Activated T-cell treated with anti-CD3 and anti-CD28 coated beads, Interleukin-2, amount 50 U/mL, for 72 hours (primary cell): ENCODE results near the gene IPO4. TPM values are rescaled to one million over a fixed set of nuclear protein-coding genes. Genes with fewer than 3 reads are reported as not detected.

ENCODE experiments used
- ATAC-seq, 2 donors: fragments of 150-1000 bp; cut with Tn5 transposase; replicated peaks in 1 of 2; 2 replicates each; pipeline ENCODE4 v1.10.0; 2021; ENCODE audit warnings: moderate library complexity in 2 of 2, mild to moderate bottlenecking in 1 of 2
- DNase-seq, 2 donors: peaks; one replicate each; pipeline ENCODE4 v3.0.0; 2021 to 2022; ENCODE audit warnings: mixed read lengths in 1 of 2
- H3K27ac Mint-ChIP-seq: one replicate; pipeline ENCODE4 v1.8.0; 2022; ENCODE audit warnings: mild to moderate bottlenecking, moderate library complexity, mixed read lengths
- H3K27me3 Mint-ChIP-seq: one replicate; pipeline ENCODE4 v1.8.0; 2022; ENCODE audit warnings: low read depth, mixed read lengths
- H3K36me3 Mint-ChIP-seq, 2 donors: one replicate each; pipeline ENCODE4 v1.8.0; 2022; ENCODE audit warnings: mixed read lengths in 2 of 2, mild to moderate bottlenecking in 1 of 2; ENCODE audit not compliant: insufficient read depth in 2 of 2
- H3K4me1 Mint-ChIP-seq: one replicate; pipeline ENCODE4 v1.8.0; 2022; ENCODE audit warnings: low read depth, mixed read lengths
- H3K4me3 Mint-ChIP-seq, 2 donors: one replicate each; pipeline ENCODE4 v1.8.0; 2022; ENCODE audit warnings: mild to moderate bottlenecking in 2 of 2, mixed read lengths in 2 of 2, moderate library complexity in 2 of 2
- H3K9me3 Mint-ChIP-seq, 2 donors: one replicate each; pipeline ENCODE4 v1.8.0; 2022; ENCODE audit warnings: mixed read lengths in 2 of 2
- total RNA-seq, 2 donors: library from RNA; stranded (reverse); gene quantifications; one replicate each; pipeline ENCODE4 v1.2.3, GENCODE V29; 2022

IPO4 gene
- total RNA-seq, 2 donors from 2014 or later = 30.9 to 38.0 TPM

DNA sequence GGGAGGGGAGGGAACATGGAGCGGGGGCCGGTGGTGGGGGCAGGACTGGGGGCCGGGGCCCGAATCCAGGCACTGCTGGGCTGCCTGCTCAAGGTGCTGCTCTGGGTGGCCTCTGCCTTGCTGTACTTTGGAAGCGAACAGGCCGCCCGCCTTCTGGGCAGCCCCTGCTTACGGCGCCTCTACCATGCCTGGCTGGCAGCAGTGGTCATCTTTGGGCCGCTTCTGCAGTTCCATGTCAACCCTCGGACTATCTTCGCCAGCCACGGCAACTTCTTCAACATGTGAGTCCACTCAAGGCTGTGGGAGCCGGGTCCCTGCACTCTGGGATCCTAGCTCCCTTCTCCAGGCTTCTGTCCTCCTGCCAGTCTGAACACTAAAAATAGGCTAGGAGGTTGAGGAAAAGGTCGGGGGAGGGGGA is 57.1 kb downstream of the IPO4 start:
- ATAC-seq (no peak), DNase-seq (no peak)
- H3K36me3 Mint-ChIP-seq = no peaks in the 10 kb centered on the region
- peaks cover 32% of the 10 kb centered on the region for H3K4me1 Mint-ChIP-seq
- H3K27me3 Mint-ChIP-seq = no peaks in the 10 kb centered on the region
- H3K9me3 Mint-ChIP-seq = no peaks in the 10 kb centered on the region
- H3K27ac Mint-ChIP-seq = no peak overlapping the region
- H3K4me3 Mint-ChIP-seq = peak overlapping the region in 1 of 2 donors; percentile 33

DNA sequence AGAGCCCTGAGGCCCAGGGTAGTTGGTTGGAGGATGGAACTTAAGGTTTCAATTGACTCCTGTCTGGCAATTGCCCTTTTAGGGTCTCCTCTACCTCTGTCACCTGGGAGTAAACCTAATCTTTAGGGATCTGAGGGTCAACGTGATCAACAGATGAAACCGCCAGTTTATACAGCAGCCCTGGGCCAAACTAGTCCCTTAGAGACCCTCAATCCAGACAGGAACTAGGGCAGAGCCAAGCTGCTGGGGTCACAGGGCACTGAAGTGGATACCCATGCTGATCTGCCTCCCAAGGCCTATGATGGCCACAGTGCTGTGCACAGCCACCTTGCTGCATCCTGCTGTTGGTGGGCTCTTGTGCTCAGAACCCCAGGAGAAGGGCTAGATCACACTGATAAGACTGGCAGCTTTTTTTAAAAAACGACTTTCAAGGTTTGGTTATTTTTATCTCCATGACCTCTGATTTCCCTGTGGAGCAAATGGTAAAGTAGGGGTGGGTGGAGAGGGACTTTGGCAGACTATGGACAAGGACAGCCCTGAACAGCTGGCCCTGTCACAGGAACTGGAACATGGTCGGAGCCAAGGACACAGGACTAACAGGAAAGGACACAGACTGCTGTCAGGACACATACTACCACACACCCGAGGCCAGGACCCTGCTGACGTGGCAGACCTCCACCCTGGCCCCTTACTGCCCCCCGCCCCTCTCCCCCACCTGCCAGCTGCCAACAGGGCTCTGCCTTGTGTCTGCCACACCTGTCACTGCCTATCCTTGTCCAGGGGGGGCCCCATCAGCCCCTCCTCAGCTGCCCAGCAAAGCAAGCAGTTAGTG is 57.7 kb downstream of the IPO4 start:
- no peaks in the 10 kb centered on the region for H3K27me3 Mint-ChIP-seq
- no peak overlapping the region for H3K27ac Mint-ChIP-seq
- ATAC-seq (no peak), DNase-seq (no peak)
- no peak overlapping the region for H3K4me3 Mint-ChIP-seq
- H3K4me1 Mint-ChIP-seq = peaks cover 32% of the 10 kb centered on the region
- no peaks in the 10 kb centered on the region for H3K36me3 Mint-ChIP-seq
- H3K9me3 Mint-ChIP-seq = no peaks in the 10 kb centered on the region

DNA sequence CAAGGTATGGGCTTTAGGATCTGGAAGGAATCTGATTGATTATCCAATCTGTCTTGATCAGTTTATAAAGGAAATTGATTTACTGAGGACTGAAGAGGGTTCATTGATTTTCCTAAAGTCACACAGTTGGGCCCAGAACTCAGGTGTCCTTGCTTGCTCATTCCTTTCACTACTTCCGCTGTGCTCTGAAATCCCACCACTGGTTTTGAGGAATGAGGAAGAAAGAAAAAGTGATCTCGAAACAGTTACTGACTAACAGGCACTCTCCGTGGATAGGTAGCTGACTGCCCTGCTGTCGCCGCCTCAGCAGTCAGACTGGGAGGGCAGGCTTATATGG is 58.3 kb downstream of the IPO4 start, which contains the start of gene FITM1:
Gene FITM1 (plus strand): TSS at position 280 of the 337 bp plus-strand sequence. CDS start 905 bp downstream, outside the sequence.
- ATAC-seq (no peak), DNase-seq (no peak)
- H3K36me3 Mint-ChIP-seq = no peaks in the 10 kb centered on the region
- peaks cover 29% of the 10 kb centered on the region for H3K4me1 Mint-ChIP-seq
- no peak within 1 kb of the TSS for H3K27ac Mint-ChIP-seq
- no peaks in the 10 kb centered on the region for H3K9me3 Mint-ChIP-seq
- H3K4me3 Mint-ChIP-seq = no peak within 1 kb of the TSS
- H3K27me3 Mint-ChIP-seq = no peaks in the 10 kb centered on the region

Other genes starting within 250 kb of the IPO4 start
- 10 to 100 TPM; 21.6 to 24.4 TPM for gene DHRS4, start 235.0 kb downstream of the IPO4 start, total RNA-seq
- 10 to 100 TPM; 24.7 to 27.2 TPM for gene DHRS4L2, start 199.9 kb downstream of the IPO4 start, total RNA-seq
- 1 to 10 TPM; 1.9 to 2.1 TPM for gene CARMIL3, start 136.8 kb downstream of the IPO4 start, total RNA-seq
- gene CPNE6, start 117.3 kb downstream of the IPO4 start, total RNA-seq = under 1 TPM; 0.12 to 0.14 TPM
- gene PCK2, start 94.5 kb downstream of the IPO4 start, total RNA-seq = 100 to 1,000 TPM; 161 to 180 TPM
- gene DCAF11, start 74.0 kb downstream of the IPO4 start, total RNA-seq = 100 to 1,000 TPM; 109 to 124 TPM
- gene NRL, start 73.9 kb downstream of the IPO4 start, total RNA-seq = 1 to 10 TPM; 5.2 TPM
- gene FITM1, start 58.2 kb downstream of the IPO4 start, total RNA-seq = 1 to 10 TPM in 1 of 2 donors, under 1 TPM in 1; 0.46 to 2.2 TPM
- gene PSME1, start 52.6 kb downstream of the IPO4 start, total RNA-seq = 100 to 1,000 TPM; 342 to 378 TPM
- 10 to 100 TPM; 38.0 to 56.5 TPM for gene EMC9, start 47.2 kb downstream of the IPO4 start, total RNA-seq
- gene PSME2, start 42.2 kb downstream of the IPO4 start, total RNA-seq = 100 to 1,000 TPM; 369 to 376 TPM
- 10 to 100 TPM; 88.7 to 90.6 TPM for gene RNF31, start 41.3 kb downstream of the IPO4 start, total RNA-seq
- gene IRF9, start 27.6 kb downstream of the IPO4 start, total RNA-seq = 100 to 1,000 TPM; 245 to 263 TPM
- 10 to 100 TPM; 48.0 to 57.9 TPM for gene REC8, start 16.7 kb downstream of the IPO4 start, total RNA-seq
- 10 to 100 TPM; 27.4 to 32.5 TPM for gene TM9SF1, start 6.6 kb upstream of the IPO4 start, total RNA-seq
- gene TSSK4, start 16.9 kb upstream of the IPO4 start, total RNA-seq = under 1 TPM in 1 of 2 donors, not detected in 1; 0.88 TPM
- 100 to 1,000 TPM; 105 to 119 TPM for gene CHMP4A, start 24.7 kb upstream of the IPO4 start, total RNA-seq
- gene MDP1, start 27.2 kb upstream of the IPO4 start, total RNA-seq = 10 to 100 TPM; 16.8 to 20.2 TPM
- gene NEDD8, start 43.6 kb upstream of the IPO4 start, total RNA-seq = 100 to 1,000 TPM; 127 to 148 TPM
- gene GMPR2, start 44.1 kb upstream of the IPO4 start, total RNA-seq = 10 to 100 TPM; 67.5 to 75.5 TPM
- 100 to 1,000 TPM in 1 of 2 donors, 10 to 100 TPM in 1; 87.7 to 103 TPM for gene TINF2, start 53.8 kb upstream of the IPO4 start, total RNA-seq
- gene TGM1, start 74.4 kb upstream of the IPO4 start, total RNA-seq = 10 to 100 TPM in 1 of 2 donors, 1 to 10 TPM in 1; 9.3 to 14.0 TPM
- gene RABGGTA, start 82.8 kb upstream of the IPO4 start, total RNA-seq = 10 to 100 TPM; 53.8 to 56.2 TPM
- gene DHRS1, start 111.0 kb upstream of the IPO4 start, total RNA-seq = 10 to 100 TPM; 28.5 to 29.0 TPM
- gene NOP9, start 111.0 kb upstream of the IPO4 start, total RNA-seq = 10 to 100 TPM; 31.7 to 34.0 TPM
- 10 to 100 TPM; 11.6 to 12.9 TPM for gene CIDEB, start 119.2 kb upstream of the IPO4 start, total RNA-seq
- 10 to 100 TPM; 21.5 to 23.4 TPM for gene LTB4R2, start 121.3 kb upstream of the IPO4 start, total RNA-seq
- gene LTB4R, start 122.7 kb upstream of the IPO4 start, total RNA-seq = 10 to 100 TPM; 27.1 to 28.5 TPM
- gene ADCY4, start 146.3 kb upstream of the IPO4 start, total RNA-seq = 1 to 10 TPM; 4.6 to 6.9 TPM
- gene RIPK3, start 151.2 kb upstream of the IPO4 start, total RNA-seq = 10 to 100 TPM; 11.0 to 18.6 TPM
- 10 to 100 TPM in 1 of 2 donors, 1 to 10 TPM in 1; 2.6 to 11.3 TPM for gene NFATC4, start 179.4 kb upstream of the IPO4 start, total RNA-seq
- gene NYNRIN, start 210.2 kb upstream of the IPO4 start, total RNA-seq = under 1 TPM; 0.09 to 0.14 TPM
- 10 to 100 TPM; 15.7 to 30.7 TPM for gene CBLN3, start 240.9 kb upstream of the IPO4 start, total RNA-seq
- gene KHNYN, start 241.1 kb upstream of the IPO4 start, total RNA-seq = 100 to 1,000 TPM; 114 to 126 TPM